AG04450 (cell line): ENCODE measurements around the gene LAPTM5. TPM values are rescaled to one million over a fixed set of nuclear protein-coding genes. Genes with fewer than 3 reads are reported as not detected.

Source experiments
- CTCF ChIA-PET: fragments of 300-600, 350-600 bp; formaldehyde crosslinking; extraction: SDS; loops from one replicate; lab custom pipeline; 2022; ENCODE audit warnings: antibody characterized with exemption, inconsistent platforms; lab: Charles Lee
- POLR2A ChIA-PET: fragments of 350-600 bp; formaldehyde crosslinking; extraction: SDS; loops from one replicate; lab custom pipeline; 2021; ENCODE audit warnings: antibody characterized with exemption, inconsistent platforms; lab: Yijun Ruan, JAX
- DNase-seq: peaks from one replicate; pipeline ENCODE4 v3.0.0-alpha.2; 2011; ENCODE audit warnings: low read depth, low spot score
- H3K27ac ChIP-seq: one replicate; pipeline ENCODE4 v1.5.1; 2012; ENCODE audit warnings: low read depth, low read length, control low read depth
- H3K27me3 ChIP-seq: one replicate; pipeline ENCODE4 v1.6.0; 2012; ENCODE audit warnings: low read length; ENCODE audit not compliant: control insufficient read depth, insufficient read depth
- H3K4me3 ChIP-seq: 2 replicates; pipeline ENCODE4 v1.5.1; 2011; ENCODE audit warnings: mild to moderate bottlenecking, low read depth, low read length, control low read depth
- H3K9me3 ChIP-seq: 2 replicates; pipeline ENCODE4 v1.5.1; 2012; ENCODE audit warnings: low read length; ENCODE audit not compliant: control insufficient read depth, insufficient read depth
- polyA plus RNA-seq: library from polyadenylated mRNA; depleted of rRNA; stranded (reverse); fragments of >200 nt; gene quantifications from 2 replicates; pipeline ENCODE4 v1.2.3, GENCODE V29; 2011
- TF ChIP-seq, protein P1 (sequence below): IDR thresholded peaks from 2 replicates; pipeline ENCODE4 v1.5.1; 2011; ENCODE audit warnings: low read depth, low read length, control low read depth, inconsistent platforms

LAPTM5 gene
- polyA plus RNA-seq, 1 experiment: 0.53 TPM

DNA sequence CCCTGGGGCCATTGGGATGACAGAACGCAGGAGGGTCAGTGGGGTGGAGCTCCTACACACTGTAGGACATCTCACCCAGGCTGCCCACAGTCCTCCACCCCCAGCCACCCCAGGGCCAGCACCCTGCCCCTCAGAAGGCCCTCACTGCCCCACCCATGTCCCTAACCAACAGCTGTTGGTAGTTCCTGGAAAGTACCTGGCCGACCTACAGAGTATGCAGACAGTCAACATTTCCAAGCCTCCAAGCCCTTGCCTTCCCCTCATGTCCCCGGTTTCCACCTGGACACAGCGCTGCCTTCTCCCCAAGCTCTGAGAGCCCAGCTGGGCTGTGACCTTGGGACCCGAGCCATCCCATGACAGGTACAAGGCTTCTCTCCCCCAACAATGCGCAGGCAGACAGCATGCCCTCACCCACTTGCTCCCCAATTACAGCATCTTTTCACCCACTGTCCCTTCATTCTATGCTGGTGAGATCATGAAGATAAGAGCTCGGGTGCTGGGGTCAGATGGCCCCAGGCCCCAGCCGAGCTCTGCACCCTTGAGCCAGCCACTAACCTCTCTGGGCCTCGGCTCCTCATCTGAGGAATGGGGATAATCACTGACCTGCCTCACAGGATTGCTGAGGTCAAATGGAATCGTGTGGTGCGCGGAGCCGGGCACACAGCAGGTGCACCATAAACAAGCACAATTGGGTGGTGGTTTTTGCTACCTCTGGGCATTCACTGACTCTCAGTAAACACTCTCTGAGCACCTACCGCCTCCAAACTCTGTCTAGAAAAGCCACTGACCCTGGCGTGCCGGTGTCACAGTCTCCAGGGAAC lies 11.2 kb downstream of the LAPTM5 start:
- peaks cover 10% of the 10 kb centered on the region for H3K27me3 ChIP-seq
- no peak for DNase-seq
- POLR2A ChIA-PET: no interaction called here
- H3K27ac ChIP-seq: no peak overlapping the region
- TF ChIP-seq, protein P1, sequence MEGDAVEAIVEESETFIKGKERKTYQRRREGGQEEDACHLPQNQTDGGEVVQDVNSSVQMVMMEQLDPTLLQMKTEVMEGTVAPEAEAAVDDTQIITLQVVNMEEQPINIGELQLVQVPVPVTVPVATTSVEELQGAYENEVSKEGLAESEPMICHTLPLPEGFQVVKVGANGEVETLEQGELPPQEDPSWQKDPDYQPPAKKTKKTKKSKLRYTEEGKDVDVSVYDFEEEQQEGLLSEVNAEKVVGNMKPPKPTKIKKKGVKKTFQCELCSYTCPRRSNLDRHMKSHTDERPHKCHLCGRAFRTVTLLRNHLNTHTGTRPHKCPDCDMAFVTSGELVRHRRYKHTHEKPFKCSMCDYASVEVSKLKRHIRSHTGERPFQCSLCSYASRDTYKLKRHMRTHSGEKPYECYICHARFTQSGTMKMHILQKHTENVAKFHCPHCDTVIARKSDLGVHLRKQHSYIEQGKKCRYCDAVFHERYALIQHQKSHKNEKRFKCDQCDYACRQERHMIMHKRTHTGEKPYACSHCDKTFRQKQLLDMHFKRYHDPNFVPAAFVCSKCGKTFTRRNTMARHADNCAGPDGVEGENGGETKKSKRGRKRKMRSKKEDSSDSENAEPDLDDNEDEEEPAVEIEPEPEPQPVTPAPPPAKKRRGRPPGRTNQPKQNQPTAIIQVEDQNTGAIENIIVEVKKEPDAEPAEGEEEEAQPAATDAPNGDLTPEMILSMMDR: no peak
- no peak overlapping the region for H3K4me3 ChIP-seq
- CTCF ChIA-PET: interaction anchor here (1.1 kb wide), 1 partner anchor 33 kb away, joined by 3 read pairs; no protein-coding TSS in a partner anchor
- no peaks in the 10 kb centered on the region for H3K9me3 ChIP-seq

DNA sequence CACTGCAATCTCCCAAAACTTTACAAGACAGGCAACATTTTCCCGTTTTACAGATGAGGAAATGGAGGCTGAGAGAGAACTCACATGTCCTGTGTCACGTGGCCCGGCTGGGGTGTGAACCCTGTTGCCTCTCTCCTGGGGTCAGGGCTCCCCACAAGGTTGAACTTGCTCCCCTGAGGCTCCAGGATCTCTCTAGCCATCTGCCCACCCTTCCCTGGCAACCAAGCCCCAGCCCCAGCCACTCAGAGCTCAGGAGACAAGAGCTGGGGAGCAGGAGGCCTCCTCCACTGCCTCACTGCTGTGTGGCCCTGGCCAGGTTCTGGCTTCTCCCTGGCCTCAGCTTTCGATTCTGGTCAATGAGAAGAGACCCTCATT lies 11.8 kb downstream of the LAPTM5 start:
- TF ChIP-seq, protein P1: no peak
- H3K27ac ChIP-seq: no peak overlapping the region
- H3K27me3 ChIP-seq: peaks cover 12% of the 10 kb centered on the region
- H3K9me3 ChIP-seq: no peaks in the 10 kb centered on the region
- H3K4me3 ChIP-seq: no peak overlapping the region
- ChIA-PET POLR2A (no interaction called here), CTCF (interaction anchor here (1.1 kb wide), 1 partner anchor 34 kb away, joined by 3 read pairs; no protein-coding TSS in a partner anchor)
- DNase-seq: no peak

DNA sequence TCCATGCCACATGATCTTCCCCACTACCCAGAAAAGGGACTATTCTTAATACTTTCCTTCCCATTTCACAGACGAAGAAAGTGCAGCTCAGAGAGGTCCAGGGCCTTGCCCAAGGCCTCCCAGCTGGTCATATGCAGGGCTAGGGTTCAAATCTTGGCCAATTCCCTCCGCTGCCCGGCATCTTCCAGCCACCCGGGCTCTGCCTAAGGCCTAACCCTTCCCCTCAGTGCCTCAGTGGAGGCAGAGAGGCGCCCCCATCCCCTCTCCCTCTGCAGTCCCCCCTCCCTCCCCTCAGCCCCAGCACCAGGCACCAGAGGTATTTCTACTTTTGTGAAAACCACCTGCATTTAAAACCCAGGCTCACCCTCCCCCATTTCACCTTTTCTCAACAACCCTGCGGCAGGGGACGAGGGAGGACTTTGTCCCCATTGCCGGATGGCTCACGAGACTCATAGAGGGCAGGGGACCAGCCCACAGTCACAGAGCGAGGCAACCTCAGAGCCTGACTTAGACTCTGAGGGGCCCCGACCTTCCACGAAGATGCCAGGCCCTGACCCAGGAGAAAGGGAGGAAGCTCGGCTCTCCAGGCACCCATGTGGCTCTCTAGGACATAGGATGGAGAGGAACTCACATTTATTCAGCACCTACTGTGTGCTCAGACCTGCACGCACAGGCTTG lies 12.3 kb downstream of the LAPTM5 start:
- peaks cover 12% of the 10 kb centered on the region for H3K27me3 ChIP-seq
- DNase-seq: no peak
- no peaks in the 10 kb centered on the region for H3K9me3 ChIP-seq
- H3K4me3 ChIP-seq: no peak overlapping the region
- ChIA-PET CTCF (interaction anchor here (1.4 to 1.8 kb wide), 2 partner anchors 34 to 166 kb away, joined by 7 read pairs; no protein-coding TSS in a partner anchor), POLR2A (no interaction called here)
- TF ChIP-seq, protein P1: no peak
- H3K27ac ChIP-seq: no peak overlapping the region

DNA sequence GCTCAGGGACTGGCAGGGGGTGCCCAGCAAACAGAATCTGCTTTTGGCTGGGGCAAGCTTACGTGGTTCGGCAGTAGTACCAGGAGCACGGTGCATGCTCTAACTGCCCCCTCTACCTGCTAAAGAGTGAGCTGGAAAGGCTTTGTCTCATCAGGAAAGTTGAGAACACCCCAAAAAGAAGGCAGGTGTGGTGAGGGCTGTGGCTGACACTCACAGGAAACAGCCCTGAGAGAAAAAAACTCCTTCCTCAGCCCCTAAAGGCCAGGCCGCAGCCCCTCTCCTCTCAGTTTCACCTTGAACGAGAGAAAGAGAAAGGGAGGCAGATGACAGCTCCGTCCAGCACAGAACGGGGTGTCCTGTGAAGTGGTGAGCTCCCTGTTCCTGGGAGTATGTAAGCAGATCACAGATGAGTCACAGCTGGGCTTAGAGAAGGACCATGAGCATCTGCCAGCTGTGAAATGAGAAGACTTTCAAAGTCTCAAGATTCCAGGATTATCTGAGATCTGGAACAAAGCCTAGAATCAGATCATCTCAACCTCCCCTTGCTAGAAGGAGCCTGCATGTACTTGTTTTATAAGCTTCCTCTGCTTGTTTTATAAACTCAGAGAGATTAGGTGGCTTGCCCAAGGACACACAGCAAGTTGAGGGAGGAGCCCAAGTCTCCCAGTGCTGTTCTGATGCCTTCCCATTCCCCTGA lies 13.4 kb downstream of the LAPTM5 start:
- DNase-seq: peak; percentile 27
- CTCF ChIA-PET: interaction anchor here (1.0 to 1.8 kb wide), 5 partner anchors 10 to 167 kb away, joined by 3 to 7 read pairs (median 7); no protein-coding TSS in a partner anchor
- Histone ChIP-seq H3K27ac (no peak overlapping the region), H3K27me3 (peaks cover 12% of the 10 kb centered on the region), H3K4me3 (no peak overlapping the region), H3K9me3 (no peaks in the 10 kb centered on the region)
- POLR2A ChIA-PET: interaction anchor here (0.6 kb wide), 1 partner anchor 16 kb away, joined by 3 read pairs; no protein-coding TSS in a partner anchor
- TF ChIP-seq, protein P1: no peak
